Measurements from ENCODE around the gene CDH16. TPM values are rescaled to one million over a fixed set of nuclear protein-coding genes. Genes with fewer than 3 reads are reported as not detected.

CDH16 gene
- polyA plus RNA-seq, 6 donors from 2014 or later, result not detected

- Mint-ChIP-seq H3K4me1 (peaks cover 0 to 5% (median 4%) of the 10 kb centered on the region in 3 donors), H3K27me3 (no peaks in the 10 kb centered on the region), H3K4me3 (no peak overlapping the region), H3K36me3 (peaks cover 0 to 7% of the 10 kb centered on the region in 2 donors), H3K27ac (no peak overlapping the region), H3K9me3 (no peaks in the 10 kb centered on the region)
- ATAC-seq (ENCODE audit: low read depth in 2 of 2), result no peak
- DNase-seq, result no peak
These were observed 29.8 kb downstream of the CDH16 start for GRCh38 chr16:66888647-66889615.

GRCh38 chr16:66886914-66887313 is 31.8 kb downstream of the CDH16 start:
- ATAC-seq (ENCODE audit: low read depth in 2 of 2), result no peak
- H3K9me3 Mint-ChIP-seq, result no peaks in the 10 kb centered on the region
- no peak overlapping the region for H3K4me3 Mint-ChIP-seq
- no peaks in the 10 kb centered on the region for H3K27me3 Mint-ChIP-seq
- no peak overlapping the region for H3K27ac Mint-ChIP-seq
- peaks cover 3 to 5% (median 5%) of the 10 kb centered on the region in 3 donors for H3K4me1 Mint-ChIP-seq
- peaks cover 0 to 7% of the 10 kb centered on the region in 2 donors for H3K36me3 Mint-ChIP-seq
- no peak for DNase-seq

- Mint-ChIP-seq H3K4me3 (no peak overlapping the region), H3K27ac (no peak overlapping the region), H3K36me3 (peaks cover 0 to 7% of the 10 kb centered on the region in 2 donors), H3K27me3 (no peaks in the 10 kb centered on the region), H3K4me1 (peaks cover 5 to 8% (median 7%) of the 10 kb centered on the region in 3 donors), H3K9me3 (no peaks in the 10 kb centered on the region)
- ATAC-seq (ENCODE audit: low read depth in 2 of 2), result no peak
- no peak for DNase-seq
These were observed 32.4 kb downstream of the CDH16 start for GRCh38 chr16:66886321-66886720.

GRCh38 chr16:66885491-66885890 is 33.2 kb downstream of the CDH16 start:
- no peaks in the 10 kb centered on the region for H3K27me3 Mint-ChIP-seq

GRCh38 chr16:66882702-66883101 is 36.0 kb downstream of the CDH16 start:
- ATAC-seq (ENCODE audit: low read depth in 2 of 2), result no peak
- Mint-ChIP-seq H3K36me3 (peaks cover 0 to 7% of the 10 kb centered on the region in 2 donors), H3K9me3 (no peaks in the 10 kb centered on the region), H3K27ac (no peak overlapping the region), H3K27me3 (no peaks in the 10 kb centered on the region), H3K4me1 (peaks cover 12 to 21% (median 18%) of the 10 kb centered on the region in 3 donors), H3K4me3 (peak overlapping the region in 1 of 8 donors; percentile 91)
- DNase-seq, result no peak

More at GRCh38 chr16:66885491-66885890, 33.2 kb downstream of the CDH16 start:
- DNase-seq (no peak), ATAC-seq (ENCODE audit: low read depth in 2 of 2) (no peak)
- H3K9me3 Mint-ChIP-seq, result no peaks in the 10 kb centered on the region
- no peak overlapping the region for H3K4me3 Mint-ChIP-seq
- peaks cover 0 to 7% of the 10 kb centered on the region in 2 donors for H3K36me3 Mint-ChIP-seq
- no peak overlapping the region for H3K27ac Mint-ChIP-seq
- peaks cover 7 to 8% (median 7%) of the 10 kb centered on the region in 3 donors for H3K4me1 Mint-ChIP-seq

- peaks cover 0 to 7% of the 10 kb centered on the region in 2 donors for H3K36me3 Mint-ChIP-seq
- no peak for ATAC-seq (ENCODE audit: low read depth in 2 of 2)
These were observed 36.6 kb downstream of the CDH16 start for GRCh38 chr16:66881964-66882508.

GRCh38 chr16:66881560-66881959 is 37.1 kb downstream of the CDH16 start:
- peaks cover 0 to 7% of the 10 kb centered on the region in 2 donors for H3K36me3 Mint-ChIP-seq
- DNase-seq (no peak), ATAC-seq (ENCODE audit: low read depth in 2 of 2) (no peak)
- H3K4me1 Mint-ChIP-seq, result peaks cover 12 to 21% (median 18%) of the 10 kb centered on the region in 3 donors
- H3K27me3 Mint-ChIP-seq, result no peaks in the 10 kb centered on the region
- H3K9me3 Mint-ChIP-seq, result no peaks in the 10 kb centered on the region
- peak overlapping the region in 1 of 6 donors; percentile 72 for H3K27ac Mint-ChIP-seq
- H3K4me3 Mint-ChIP-seq, result peak overlapping the region; percentile 9 to 96 (median 74)

More at GRCh38 chr16:66881964-66882508, 36.6 kb downstream of the CDH16 start:
- no peaks in the 10 kb centered on the region for H3K9me3 Mint-ChIP-seq
- DNase-seq, result no peak
- H3K27ac Mint-ChIP-seq, result no peak overlapping the region
- peaks cover 12 to 21% (median 18%) of the 10 kb centered on the region in 3 donors for H3K4me1 Mint-ChIP-seq
- no peaks in the 10 kb centered on the region for H3K27me3 Mint-ChIP-seq
- H3K4me3 Mint-ChIP-seq, result peak overlapping the region in 7 of 8 donors; percentile 35 to 95 (median 54)

- no peaks in the 10 kb centered on the region for H3K27me3 Mint-ChIP-seq
- peaks cover 12 to 21% (median 18%) of the 10 kb centered on the region in 3 donors for H3K4me1 Mint-ChIP-seq
- peaks cover 0 to 7% of the 10 kb centered on the region in 2 donors for H3K36me3 Mint-ChIP-seq
- no peak for DNase-seq
- H3K9me3 Mint-ChIP-seq, result no peaks in the 10 kb centered on the region
- ATAC-seq (ENCODE audit: low read depth in 2 of 2), result no peak
- no peak overlapping the region for H3K27ac Mint-ChIP-seq
- H3K4me3 Mint-ChIP-seq, result peak overlapping the region; percentile 75 to 99 (median 96)
These were observed 37.7 kb downstream of the CDH16 start for GRCh38 chr16:66881014-66881417.

GRCh38 chr16:66880288-66881013 is 38.2 kb downstream of the CDH16 start, which contains the start of gene PDP2:
PDP2 (plus strand) TSS chr16:66880515; CDS start chr16:66884285, 3,770 bp downstream.
- Mint-ChIP-seq H3K27me3 (no peaks in the 10 kb centered on the region), H3K9me3 (no peaks in the 10 kb centered on the region), H3K36me3 (peaks cover 0 to 1% of the 10 kb centered on the region in 2 donors), H3K4me3 (peak within 1 kb of the TSS; percentile 91 to 99 (median 98)), H3K4me1 (peaks cover 12 to 21% (median 15%) of the 10 kb centered on the region in 3 donors), H3K27ac (peak within 1 kb of the TSS; percentile 76 to 96 (median 92))
- peak; percentile 98 to 99 for ATAC-seq (ENCODE audit: low read depth in 2 of 2)
- peak; percentile 89 for DNase-seq

- Mint-ChIP-seq H3K4me1 (peaks cover 20 to 31% (median 22%) of the 10 kb centered on the region in 3 donors), H3K4me3 (peak overlapping the region in 3 of 8 donors; percentile 42 to 79 (median 51)), H3K9me3 (no peaks in the 10 kb centered on the region), H3K27me3 (peaks cover 0 to under 1% (median 0%) of the 10 kb centered on the region in 3 donors), H3K27ac (peak overlapping the region in 1 of 6 donors; percentile 57), H3K36me3 (no peaks in the 10 kb centered on the region)
- ATAC-seq (ENCODE audit: low read depth in 2 of 2) (no peak), DNase-seq (no peak)
These were observed 40.6 kb downstream of the CDH16 start for GRCh38 chr16:66878067-66878466.

GRCh38 chr16:66874079-66874775 is 44.5 kb downstream of the CDH16 start:
- peaks cover 12 to 20% (median 16%) of the 10 kb centered on the region in 3 donors for H3K4me1 Mint-ChIP-seq
- peaks cover 0 to 3% (median 0%) of the 10 kb centered on the region in 3 donors for H3K27me3 Mint-ChIP-seq
- DNase-seq (no peak), ATAC-seq (ENCODE audit: low read depth in 2 of 2) (no peak)
- H3K4me3 Mint-ChIP-seq, result peak overlapping the region in 3 of 8 donors; percentile 43 to 62 (median 52)
- peak overlapping the region in 2 of 6 donors; percentile 36 to 81 for H3K27ac Mint-ChIP-seq
- H3K36me3 Mint-ChIP-seq, result no peaks in the 10 kb centered on the region
- H3K9me3 Mint-ChIP-seq, result no peaks in the 10 kb centered on the region

GRCh38 chr16:66873685-66874055 is 45.0 kb downstream of the CDH16 start:
- no peaks in the 10 kb centered on the region for H3K36me3 Mint-ChIP-seq
- H3K4me1 Mint-ChIP-seq, result peaks cover 12 to 20% (median 16%) of the 10 kb centered on the region in 3 donors
- no peaks in the 10 kb centered on the region for H3K9me3 Mint-ChIP-seq
- ATAC-seq (ENCODE audit: low read depth in 2 of 2) (no peak), DNase-seq (no peak)
- H3K27me3 Mint-ChIP-seq, result peaks cover 0 to 3% (median 0%) of the 10 kb centered on the region in 3 donors
- peak overlapping the region in 2 of 8 donors; percentile 62 to 65 for H3K4me3 Mint-ChIP-seq
- peak overlapping the region in 1 of 6 donors; percentile 41 for H3K27ac Mint-ChIP-seq

Data from naive B cell (primary cell).